Keratinocyte (primary cell): Measurements from ENCODE around the gene STIM1. TPM values are rescaled to one million over a fixed set of nuclear protein-coding genes. Genes with fewer than 3 reads are reported as not detected.

Experiments
- DNase-seq: peaks from one replicate; pipeline ENCODE4 v3.0.0-alpha.2; 2011; ENCODE audit warnings: low read depth, missing footprints, low spot score
- FAIRE-seq: peaks from 2 replicates; lab custom pipeline; 2011; peaks lifted over from hg19 to GRCh38; lab: Jason Lieb, UNC
- H2AFZ ChIP-seq: 2 replicates; pipeline ENCODE4 v1.6.0; 2012; ENCODE audit warnings: low read length, control low read depth, inconsistent platforms; ENCODE audit not compliant: control insufficient read depth
- H3K27ac ChIP-seq: 2 replicates; pipeline ENCODE4 v1.5.1; 2011; ENCODE audit warnings: low read length; ENCODE audit not compliant: control insufficient read depth, insufficient read depth
- H3K27me3 ChIP-seq: 3 replicates; pipeline ENCODE4 v1.6.0; 2011; ENCODE audit warnings: low read length; ENCODE audit not compliant: control insufficient read depth, insufficient read depth; ENCODE audit errors: extremely low read depth
- H3K36me3 ChIP-seq, 2 experiments: 2 replicates in 1 of 2; 3 replicates in 1 of 2; pipeline ENCODE4 v1.5.1; 2011; ENCODE audit warnings: low read length in 2 of 2, mild to moderate bottlenecking in 1 of 2; ENCODE audit not compliant: control insufficient read depth in 2 of 2, insufficient read depth in 2 of 2; ENCODE audit errors: extremely low read depth in 1 of 2
- H3K4me1 ChIP-seq: 3 replicates; pipeline ENCODE4 v1.5.1; 2011; ENCODE audit warnings: low read length; ENCODE audit not compliant: control insufficient read depth, insufficient read depth; ENCODE audit errors: extremely low read depth
- H3K4me2 ChIP-seq: 3 replicates; pipeline ENCODE4 v1.6.0; 2011; ENCODE audit warnings: low read depth, low read length; ENCODE audit not compliant: control insufficient read depth, insufficient read depth; ENCODE audit errors: extremely low read depth
- H3K4me3 ChIP-seq, 3 experiments: fragments of 200-600 bp in 1 of 3; sonication (generic) in 1 of 3; 2 replicates in 2 of 3; 3 replicates in 1 of 3; pipeline ENCODE4 v1.5.1; 2011 to 2016; ENCODE audit warnings: low read length in 3 of 3, mild to moderate bottlenecking in 3 of 3, control low read depth in 2 of 3, inconsistent platforms in 1 of 3, low read depth in 1 of 3, mixed read lengths in 1 of 3, mixed run types in 1 of 3, moderate library complexity in 1 of 3; ENCODE audit not compliant: control insufficient read depth in 2 of 3, insufficient read depth in 2 of 3; ENCODE audit errors: extremely low read depth in 1 of 3
- H3K79me2 ChIP-seq: 2 replicates; pipeline ENCODE4 v1.6.0; 2012; ENCODE audit warnings: low read length; ENCODE audit not compliant: control insufficient read depth, insufficient read depth
- H3K9ac ChIP-seq: 3 replicates; pipeline ENCODE4 v1.6.0; 2011; ENCODE audit warnings: low read length; ENCODE audit not compliant: control insufficient read depth, insufficient read depth; ENCODE audit errors: extremely low read depth
- H3K9me1 ChIP-seq: 3 replicates; pipeline ENCODE4 v1.6.0; 2011; ENCODE audit warnings: low read length; ENCODE audit not compliant: control insufficient read depth, insufficient read depth; ENCODE audit errors: extremely low read depth
- H3K9me3 ChIP-seq: 2 replicates; pipeline ENCODE4 v1.5.1; 2012; ENCODE audit warnings: low read depth, low read length; ENCODE audit not compliant: control insufficient read depth
- H4K20me1 ChIP-seq: 3 replicates; pipeline ENCODE4 v1.6.0; 2011; ENCODE audit warnings: low read length; ENCODE audit not compliant: control insufficient read depth, insufficient read depth; ENCODE audit errors: extremely low read depth
- CTCF ChIP-seq, 3 experiments: IDR thresholded peaks in 1 of 3; conservative IDR thresholded peaks in 1 of 3; optimal IDR thresholded peaks in 1 of 3; 2 replicates in 2 of 3; 3 replicates in 1 of 3; pipeline versions ENCODE3 to v1.5.1; 2011; ENCODE audit warnings: low read length in 3 of 3, mild to moderate bottlenecking in 3 of 3, moderate library complexity in 2 of 3, control low read depth in 1 of 3, inconsistent platforms in 1 of 3; ENCODE audit not compliant: insufficient read depth in 2 of 3; ENCODE audit errors: extremely low read depth in 1 of 3
- EZH2 ChIP-seq: IDR thresholded peaks from one replicate; pipeline ENCODE4 v1.6.1; 2012; ENCODE audit warnings: inconsistent platforms, mild to moderate bottlenecking, low read length, moderate library complexity
- dilution Hi-C: fragments of 300-500 bp; cut with MboI; formaldehyde crosslinking; loops from one replicate; pipeline ENCODE4 v1.7.0; 2020; ENCODE audit warnings: low sequenced_read_pairs; ENCODE audit not compliant: extremely low pct_ligation_motif_present
- polyA plus RNA-seq, 5 experiments: library from polyadenylated mRNA; depleted of rRNA in 3 of 5; stranded (reverse) in 3 of 5; stranded (forward) in 1 of 5; unstranded in 1 of 5; fragments of >200 nt; gene quantifications; 1 replicate in 1 of 5; 2 replicates in 3 of 5; 3 replicates in 1 of 5; pipeline versions ENCODE4 v1.2.1 to v1.2.3, GENCODE V29; 2011 to 2012; ENCODE audit warnings: missing spikeins in 2 of 5, low read depth in 1 of 5, low replicate concordance in 1 of 5

Gene STIM1
- polyA plus RNA-seq, 1 donor (not counting 4 experiments of a cell fraction or from before 2014, with no cell fraction given): 23.7 TPM

- Histone ChIP-seq H3K9me1 (no peaks in the 10 kb centered on the region), H3K36me3 (no peaks in the 10 kb centered on the region), H3K9ac (peak overlapping the region; percentile 26), H2AFZ (no peak overlapping the region), H3K9me3 (no peaks in the 10 kb centered on the region), H3K27ac (peak overlapping the region; percentile 79), H3K4me3 (no peak overlapping the region), H3K79me2 (peaks cover 21% of the 10 kb centered on the region), H4K20me1 (no peaks in the 10 kb centered on the region), H3K27me3 (no peaks in the 10 kb centered on the region), H3K4me2 (peak overlapping the region; percentile 51), H3K4me1 (peaks cover 24% of the 10 kb centered on the region)
- dilution Hi-C loops: no loop called here
- no peak for TF ChIP-seq CTCF (optimal IDR thresholded peaks at IDR 0.05 in 1 of 3, IDR thresholded peaks at IDR 0.05 in 1 of 3, conservative IDR thresholded peaks at IDR 0.05 in 1 of 3; ENCODE audit: extremely low read depth in 1 of 3, insufficient read depth in 2 of 3, low read length in 3 of 3)
- no peak for TF ChIP-seq EZH2
- no peak for FAIRE-seq
- DNase-seq: no peak
These were observed 64.8 kb downstream of the STIM1 start for GRCh38 chr11:3920148-3920852.

GRCh38 chr11:3922056-3922455 is 66.6 kb downstream of the STIM1 start:
- Histone ChIP-seq H3K4me3 (no peak overlapping the region), H3K9ac (no peak overlapping the region), H3K36me3 (no peaks in the 10 kb centered on the region), H3K79me2 (peaks cover 18% of the 10 kb centered on the region), H4K20me1 (no peaks in the 10 kb centered on the region), H3K9me1 (no peaks in the 10 kb centered on the region), H3K27ac (no peak overlapping the region), H3K27me3 (no peaks in the 10 kb centered on the region), H3K9me3 (no peaks in the 10 kb centered on the region), H3K4me2 (no peak overlapping the region), H3K4me1 (peaks cover 24% of the 10 kb centered on the region), H2AFZ (no peak overlapping the region)
- dilution Hi-C loops: no loop called here
- DNase-seq (no peak), FAIRE-seq (no peak)
- TF ChIP-seq EZH2 (no peak), CTCF (optimal IDR thresholded peaks at IDR 0.05 in 1 of 3, IDR thresholded peaks at IDR 0.05 in 1 of 3, conservative IDR thresholded peaks at IDR 0.05 in 1 of 3; ENCODE audit: extremely low read depth in 1 of 3, insufficient read depth in 2 of 3, low read length in 3 of 3) (no peak)
